Type B pancreatic cell (in vitro differentiated cells): ENCODE measurements around the gene LAGE3. TPM values are rescaled to one million over a fixed set of nuclear protein-coding genes. Genes with fewer than 3 reads are reported as not detected.

ENCODE experiments used
- DNase-seq: peaks from one replicate; pipeline ENCODE4 v3.0.0; 2021; ENCODE audit warnings: mixed read lengths; ENCODE audit not compliant: unreplicated experiment; ENCODE audit errors: extremely low spot score
- H3K27ac Mint-ChIP-seq: 2 replicates; pipeline ENCODE4 v1.8.0; 2021; ENCODE audit warnings: mild to moderate bottlenecking, mixed read lengths
- H3K27me3 Mint-ChIP-seq: 2 replicates; pipeline ENCODE4 v1.8.0; 2021; ENCODE audit warnings: mixed read lengths
- H3K36me3 Mint-ChIP-seq: 2 replicates; pipeline ENCODE4 v1.8.0; 2021; ENCODE audit warnings: mixed read lengths
- H3K4me1 Mint-ChIP-seq: one replicate; pipeline ENCODE4 v1.8.0; 2021; ENCODE audit warnings: mixed read lengths; ENCODE audit not compliant: unreplicated experiment
- H3K4me3 Mint-ChIP-seq: 2 replicates; pipeline ENCODE4 v1.8.0; 2021; ENCODE audit warnings: mild to moderate bottlenecking, mixed read lengths
- H3K9me3 Mint-ChIP-seq: 2 replicates; pipeline ENCODE4 v1.8.0; 2021; ENCODE audit warnings: mixed read lengths
- CTCF ChIP-seq: fragments of 200-600 bp; sonication (generic); conservative IDR thresholded peaks from 2 replicates; pipeline ENCODE4 v1.5.0; 2021; ENCODE audit warnings: antibody characterized with exemption, mild to moderate bottlenecking
- total RNA-seq: library from RNA; stranded (reverse); gene quantifications from 2 replicates; pipeline ENCODE4 v1.2.1, GENCODE V29; 2021; ENCODE audit warnings: low replicate concordance

LAGE3 gene
- total RNA-seq, 1 donor from 2014 or later, result 15.9 TPM

- H3K27me3 Mint-ChIP-seq, result no peaks in the 10 kb centered on the region
- H3K36me3 Mint-ChIP-seq, result peaks cover 6% of the 10 kb centered on the region
Observed at GRCh38 chrX:154434394-154435168, 44.5 kb downstream of the LAGE3 start.

GRCh38 chrX:154433605-154434004 is 45.5 kb downstream of the LAGE3 start:
- peaks cover 7% of the 10 kb centered on the region for H3K4me1 Mint-ChIP-seq
- H3K27me3 Mint-ChIP-seq, result no peaks in the 10 kb centered on the region
- H3K4me3 Mint-ChIP-seq, result peak overlapping the region; percentile 10
- no peak overlapping the region for H3K27ac Mint-ChIP-seq
- no peaks in the 10 kb centered on the region for H3K9me3 Mint-ChIP-seq
- DNase-seq, result no peak
- H3K36me3 Mint-ChIP-seq, result peaks cover 6% of the 10 kb centered on the region
- no peak for TF ChIP-seq CTCF

More at GRCh38 chrX:154434394-154435168, 44.5 kb downstream of the LAGE3 start:
- H3K4me3 Mint-ChIP-seq, result no peak overlapping the region
- no peak overlapping the region for H3K27ac Mint-ChIP-seq
- no peak for TF ChIP-seq CTCF
- no peaks in the 10 kb centered on the region for H3K9me3 Mint-ChIP-seq
- no peak for DNase-seq
- H3K4me1 Mint-ChIP-seq, result peaks cover 7% of the 10 kb centered on the region

- no peak for TF ChIP-seq CTCF
Observed at GRCh38 chrX:154432210-154432609, 46.9 kb downstream of the LAGE3 start.

GRCh38 chrX:154431341-154431740 is 47.7 kb downstream of the LAGE3 start:
- no peaks in the 10 kb centered on the region for H3K9me3 Mint-ChIP-seq
- H3K27ac Mint-ChIP-seq, result no peak overlapping the region
- no peak for DNase-seq

More at GRCh38 chrX:154432210-154432609, 46.9 kb downstream of the LAGE3 start:
- Mint-ChIP-seq H3K27ac (no peak overlapping the region), H3K9me3 (no peaks in the 10 kb centered on the region), H3K4me3 (no peak overlapping the region), H3K27me3 (no peaks in the 10 kb centered on the region), H3K4me1 (peaks cover 7% of the 10 kb centered on the region), H3K36me3 (peaks cover 6% of the 10 kb centered on the region)
- no peak for DNase-seq

GRCh38 chrX:154430916-154431315 is 48.2 kb downstream of the LAGE3 start:
- H3K36me3 Mint-ChIP-seq, result peaks cover 6% of the 10 kb centered on the region
- no peak for TF ChIP-seq CTCF
- no peaks in the 10 kb centered on the region for H3K9me3 Mint-ChIP-seq
- H3K27ac Mint-ChIP-seq, result peak overlapping the region; percentile 78
- H3K27me3 Mint-ChIP-seq, result no peaks in the 10 kb centered on the region
- peak overlapping the region; percentile 81 for H3K4me3 Mint-ChIP-seq
- no peak for DNase-seq
- H3K4me1 Mint-ChIP-seq, result peaks cover 2% of the 10 kb centered on the region

More at GRCh38 chrX:154431341-154431740, 47.7 kb downstream of the LAGE3 start:
- H3K4me1 Mint-ChIP-seq, result peaks cover 6% of the 10 kb centered on the region
- TF ChIP-seq CTCF, result no peak
- no peak overlapping the region for H3K4me3 Mint-ChIP-seq
- peaks cover 6% of the 10 kb centered on the region for H3K36me3 Mint-ChIP-seq
- no peaks in the 10 kb centered on the region for H3K27me3 Mint-ChIP-seq
